GM10248 (cell line): Measurements from ENCODE around the gene ICA1.
"Not testable (repeated sequence)": the region's sequence is repeated elsewhere in the genome, so short reads cannot be mapped to it uniquely, and the experiment has no call there.

Experiments used
- CTCF ChIA-PET: fragments of 300-600 bp; sonication (Branson Sonifier 250); formaldehyde crosslinking; extraction: SDS; loops from one replicate; lab custom pipeline; 2021; ENCODE audit warnings: antibody characterized with exemption; lab: Yijun Ruan, JAX
- POLR2A ChIA-PET: fragments of 350-650 bp; sonication (Branson Sonifier 250); formaldehyde crosslinking; extraction: SDS; loops from one replicate; lab custom pipeline; 2020; ENCODE audit warnings: antibody characterized with exemption; lab: Yijun Ruan, JAX
- DNase-seq: peaks from one replicate; pipeline ENCODE4 v3.0.0; 2012; ENCODE audit errors: extremely low spot score
- TF ChIP-seq, protein P1 (sequence below): IDR thresholded peaks from 2 replicates; pipeline ENCODE4 v1.5.1; 2012; ENCODE audit warnings: mild to moderate bottlenecking, low read depth; ENCODE audit errors: extremely low read depth, missing control alignments, control extremely low read depth

Gene ICA1

DNA sequence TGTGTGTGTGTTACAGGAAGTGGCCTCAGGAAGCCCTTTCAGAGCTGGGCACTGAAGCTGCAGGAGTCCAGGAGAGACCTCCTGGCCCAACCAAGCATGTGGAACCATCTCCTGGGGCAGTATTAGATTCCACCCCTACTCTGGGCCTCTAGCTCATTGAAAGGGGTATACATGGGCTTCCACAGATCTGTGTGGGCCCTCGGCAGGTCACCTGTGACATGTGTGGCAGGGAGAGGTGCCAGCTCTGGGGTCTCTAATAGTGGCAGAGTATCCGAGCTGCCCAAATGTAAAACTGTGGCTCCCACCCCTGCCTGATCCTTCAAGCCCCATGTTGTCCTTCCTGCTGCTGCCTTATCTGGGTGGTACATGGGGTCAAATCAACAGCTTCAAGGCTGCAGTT lies 149.3 kb downstream of the ICA1 start:
- ChIA-PET CTCF (interaction anchor here (1.3 to 1.4 kb wide), 3 partner anchors 13 to 95 kb away, joined by 3 to 4 read pairs (median 3); no protein-coding TSS in a partner anchor), POLR2A (no interaction called here)
- no peak for DNase-seq
- TF ChIP-seq, protein P1, sequence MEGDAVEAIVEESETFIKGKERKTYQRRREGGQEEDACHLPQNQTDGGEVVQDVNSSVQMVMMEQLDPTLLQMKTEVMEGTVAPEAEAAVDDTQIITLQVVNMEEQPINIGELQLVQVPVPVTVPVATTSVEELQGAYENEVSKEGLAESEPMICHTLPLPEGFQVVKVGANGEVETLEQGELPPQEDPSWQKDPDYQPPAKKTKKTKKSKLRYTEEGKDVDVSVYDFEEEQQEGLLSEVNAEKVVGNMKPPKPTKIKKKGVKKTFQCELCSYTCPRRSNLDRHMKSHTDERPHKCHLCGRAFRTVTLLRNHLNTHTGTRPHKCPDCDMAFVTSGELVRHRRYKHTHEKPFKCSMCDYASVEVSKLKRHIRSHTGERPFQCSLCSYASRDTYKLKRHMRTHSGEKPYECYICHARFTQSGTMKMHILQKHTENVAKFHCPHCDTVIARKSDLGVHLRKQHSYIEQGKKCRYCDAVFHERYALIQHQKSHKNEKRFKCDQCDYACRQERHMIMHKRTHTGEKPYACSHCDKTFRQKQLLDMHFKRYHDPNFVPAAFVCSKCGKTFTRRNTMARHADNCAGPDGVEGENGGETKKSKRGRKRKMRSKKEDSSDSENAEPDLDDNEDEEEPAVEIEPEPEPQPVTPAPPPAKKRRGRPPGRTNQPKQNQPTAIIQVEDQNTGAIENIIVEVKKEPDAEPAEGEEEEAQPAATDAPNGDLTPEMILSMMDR, result no peak

DNA sequence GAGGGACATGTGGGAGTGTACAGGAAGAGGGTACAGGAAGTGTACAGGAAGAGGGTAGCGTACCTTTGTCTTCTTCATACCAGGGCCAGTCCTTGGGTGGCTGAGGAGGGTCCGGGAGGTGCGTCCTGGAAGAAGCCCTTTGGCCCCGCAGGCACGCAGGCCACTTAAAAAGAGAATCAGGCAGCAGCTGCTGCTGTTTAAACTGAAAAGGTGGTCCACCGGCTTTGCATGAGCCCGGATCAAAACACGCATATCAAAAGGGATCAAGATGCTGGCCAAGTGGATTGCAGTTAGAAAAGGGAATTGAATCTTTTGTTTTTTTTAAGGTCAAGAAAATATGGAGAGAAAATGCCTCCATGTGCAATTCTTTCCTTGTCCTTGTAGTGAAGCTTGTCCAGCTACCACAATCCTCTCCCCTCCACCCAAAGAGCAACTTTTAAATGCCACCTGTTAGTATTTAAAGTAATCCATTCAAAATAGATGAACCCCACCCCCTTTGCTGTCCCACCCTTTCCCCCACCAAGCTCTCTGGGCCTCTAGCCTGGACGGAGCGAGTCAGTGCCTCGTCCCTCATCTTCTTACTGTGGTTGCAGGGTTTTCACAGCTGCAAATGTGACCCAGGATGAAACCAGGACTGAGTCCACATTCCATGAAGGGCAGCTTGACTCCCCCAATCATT lies 150.5 kb downstream of the ICA1 start:
- POLR2A ChIA-PET, result interaction anchor here (0.6 kb wide), 1 partner anchor 18 kb away, joined by 5 read pairs; no protein-coding TSS in a partner anchor
- CTCF ChIA-PET, result interaction anchor here (1.0 to 1.1 kb wide), 2 partner anchors 9 to 19 kb away, joined by 3 to 5 read pairs; no protein-coding TSS in a partner anchor
- TF ChIP-seq, protein P1, result no peak
- DNase-seq, result no peak

DNA sequence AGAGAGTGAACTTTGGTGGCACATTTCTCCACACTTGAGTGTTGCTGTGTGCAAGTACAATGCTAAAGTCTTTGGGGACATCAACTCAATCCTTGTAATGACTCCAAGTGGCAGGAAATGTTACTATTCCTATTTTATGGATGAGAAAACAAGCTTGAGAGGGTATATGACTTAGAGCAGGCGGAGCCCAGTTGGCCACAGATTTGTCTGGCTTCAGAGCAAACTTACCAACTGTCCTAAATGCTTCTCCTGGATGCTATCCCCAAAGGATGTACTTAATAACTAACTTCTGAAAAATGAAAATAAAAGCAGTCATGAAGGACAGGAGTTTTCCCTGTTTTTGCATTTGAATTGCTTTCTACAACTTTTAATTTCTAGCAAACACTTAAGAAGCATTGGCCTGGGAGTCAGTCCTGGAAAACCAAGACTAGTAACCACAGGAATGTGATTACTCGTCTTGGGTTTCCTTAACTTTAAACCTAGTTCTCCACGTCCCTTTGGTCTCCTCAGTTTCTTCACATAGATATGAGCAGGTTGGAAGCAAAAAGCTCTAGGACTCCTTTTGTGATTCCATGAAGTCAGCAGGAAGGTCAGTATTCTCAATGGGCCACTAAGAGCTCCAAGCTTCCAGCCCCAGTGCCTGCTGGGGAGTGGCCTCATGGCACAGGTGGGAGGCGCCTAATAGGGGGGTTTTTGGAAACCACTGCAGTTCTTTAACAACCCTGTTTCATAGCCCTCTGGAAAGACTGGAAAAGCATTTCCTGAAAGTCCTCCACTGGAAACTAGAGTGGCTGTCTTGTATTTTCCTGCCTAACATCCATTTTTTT lies 152.6 kb downstream of the ICA1 start:
- CTCF ChIA-PET, result interaction anchor here (1.0 kb wide), 1 partner anchor 12 kb away, joined by 4 read pairs; no protein-coding TSS in a partner anchor
- POLR2A ChIA-PET, result no interaction called here

DNA sequence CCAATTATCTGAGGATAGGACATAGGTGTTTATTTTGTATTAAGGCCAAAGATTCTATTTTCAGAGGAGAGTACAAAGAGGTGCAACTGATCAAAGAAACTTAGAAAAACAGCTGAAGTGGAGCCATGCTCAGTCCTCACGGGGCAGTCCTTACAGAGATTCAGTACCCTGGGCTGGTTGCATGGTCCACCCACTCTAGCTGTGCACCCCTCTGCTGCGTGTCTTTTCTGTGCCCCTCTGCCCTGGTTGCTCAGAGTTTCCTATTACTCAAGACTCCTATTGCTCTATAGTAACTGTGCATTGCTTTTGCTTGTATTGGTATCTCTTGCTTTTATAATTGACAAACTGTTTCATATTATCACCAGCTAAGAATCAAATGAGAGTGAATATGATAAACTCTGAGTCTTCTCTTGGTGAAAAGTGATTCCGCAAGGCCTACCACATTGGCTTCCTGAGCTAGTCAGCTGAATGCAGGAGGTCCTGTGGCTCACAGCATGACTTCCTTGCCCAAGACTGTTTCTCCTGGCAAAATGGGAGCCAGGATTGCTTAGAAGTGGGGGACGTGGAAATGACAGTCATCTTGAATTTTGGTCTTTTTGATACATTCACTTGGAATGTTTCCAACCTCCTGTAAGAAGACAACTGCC lies 156.4 kb downstream of the ICA1 start:
- CTCF ChIA-PET, result interaction anchor here (1.0 to 3.0 kb wide), 8 partner anchors 9 to 107 kb away, joined by 3 to 8 read pairs (median 3); no protein-coding TSS in a partner anchor
- POLR2A ChIA-PET, result no interaction called here
- DNase-seq, result no peak
- TF ChIP-seq, protein P1, result no peak

More for the DNA sequence above, 152.6 kb downstream of the ICA1 start:
- DNase-seq, result no peak
- TF ChIP-seq, protein P1, result no peak

DNA sequence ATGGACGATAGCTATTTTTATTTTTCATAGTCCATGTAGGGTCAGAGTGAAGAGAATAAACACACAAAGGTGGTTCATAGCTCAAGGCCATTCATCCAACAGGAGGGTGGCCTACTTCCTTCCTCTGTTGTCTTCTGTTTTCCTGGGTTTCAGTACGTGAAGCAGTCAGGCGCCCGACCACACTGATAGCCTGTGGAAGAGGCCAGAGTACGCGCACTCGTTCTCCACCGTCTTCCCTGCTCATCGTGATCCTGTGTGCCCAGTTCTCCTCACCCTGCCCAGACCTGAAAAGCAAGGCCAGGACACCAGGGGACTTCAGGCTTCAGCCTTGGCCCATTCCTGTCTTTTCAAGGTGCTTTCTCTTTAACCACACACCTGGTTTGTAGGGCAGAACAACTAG lies 158.7 kb downstream of the ICA1 start:
- TF ChIP-seq, protein P1, result no peak
- ChIA-PET CTCF (interaction anchor here (1.4 kb wide), 1 partner anchor 87 kb away, joined by 8 read pairs; no protein-coding TSS in a partner anchor), POLR2A (no interaction called here)
- no peak for DNase-seq

DNA sequence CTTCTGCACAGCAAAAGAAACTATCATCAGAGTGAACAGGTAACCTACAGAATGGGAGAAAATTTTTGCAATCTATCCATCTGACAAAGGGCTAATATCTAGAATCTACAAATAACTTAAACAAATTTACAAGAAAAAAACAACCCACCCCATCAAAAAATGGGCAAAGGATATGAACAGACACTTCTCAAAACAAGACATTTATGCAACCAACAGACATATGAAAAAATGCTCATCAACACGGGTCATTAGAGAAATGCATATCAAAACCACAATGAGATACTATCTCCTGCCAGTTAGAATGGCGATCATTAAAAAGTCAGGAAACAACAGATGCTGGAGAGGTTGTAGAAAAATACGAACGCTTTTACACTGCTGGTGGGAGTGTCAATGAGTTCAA lies 160.7 kb downstream of the ICA1 start:
- CTCF ChIA-PET, POLR2A ChIA-PET, DNase-seq: not testable (repeated sequence)
